GM23338 (cell line): Measurements from ENCODE around the gene C3orf70. TPM values are rescaled to one million over a fixed set of nuclear protein-coding genes. Genes with fewer than 3 reads are reported as not detected.

Experiments
- ATAC-seq: fragments of 200-7000 bp; cut with Tn5 transposase; 3 replicates; pipeline ENCODE4 v1.9.1; 2020
- DNase-seq: peaks from one replicate; pipeline ENCODE4 v3.0.0-alpha.2; 2015; ENCODE audit warnings: low spot score
- H2AFZ ChIP-seq: fragments of 200-600 bp; sonication (generic); 2 replicates; pipeline ENCODE4 v1.8.0; 2016; ENCODE audit warnings: antibody characterized with exemption, mild to moderate bottlenecking, moderate library complexity
- H3F3A ChIP-seq: fragments of 200-600 bp; sonication (generic); replicated peaks from 2 replicates; pipeline ENCODE4 v1.8.0; 2017; ENCODE audit warnings: antibody characterized with exemption, mixed run types, low read depth
- H3K27ac ChIP-seq: fragments of 200-600 bp; sonication (generic); 2 replicates; pipeline ENCODE4 v1.6.1; 2016; ENCODE audit warnings: low read depth
- H3K27me3 ChIP-seq: fragments of 200-600 bp; sonication (generic); 2 replicates; pipeline ENCODE4 v1.8.0; 2016; ENCODE audit warnings: mild to moderate bottlenecking, mixed run types, moderate library complexity; ENCODE audit not compliant: insufficient read depth
- H3K36me3 ChIP-seq: fragments of 200-600 bp; sonication (generic); 2 replicates; pipeline ENCODE4 v1.8.0; 2016; ENCODE audit warnings: mild to moderate bottlenecking; ENCODE audit not compliant: insufficient read depth
- H3K4me1 ChIP-seq: fragments of 200-600 bp; sonication (generic); 2 replicates; pipeline ENCODE4 v1.8.0; 2016; ENCODE audit warnings: mild to moderate bottlenecking, moderate library complexity; ENCODE audit not compliant: insufficient read depth
- H3K4me2 ChIP-seq: fragments of 200-600 bp; sonication (generic); 2 replicates; pipeline ENCODE4 v1.7.1; 2017; ENCODE audit warnings: mixed run types
- H3K4me3 ChIP-seq: fragments of 200-600 bp; sonication (generic); 2 replicates; pipeline ENCODE4 v1.6.1; 2016; ENCODE audit warnings: mixed run types
- H3K79me2 ChIP-seq: fragments of 200-600 bp; sonication (generic); replicated peaks from 2 replicates; pipeline ENCODE4 v1.8.0; 2017; ENCODE audit warnings: mild to moderate bottlenecking; ENCODE audit not compliant: insufficient read depth
- H3K9me2 ChIP-seq: fragments of 200-600 bp; sonication (generic); 2 replicates; pipeline ENCODE4 v1.8.0; 2017; ENCODE audit not compliant: insufficient read depth
- H4K20me1 ChIP-seq: fragments of 200-600 bp; sonication (generic); replicated peaks from 2 replicates; pipeline ENCODE4 v1.8.0; 2017; ENCODE audit warnings: mild to moderate bottlenecking; ENCODE audit not compliant: insufficient read depth
- H3K27ac Mint-ChIP-seq: 2 replicates; pipeline ENCODE4 v1.8.0; 2020; ENCODE audit warnings: inconsistent platforms, mild to moderate bottlenecking, moderate library complexity, mixed read lengths
- H3K27me3 Mint-ChIP-seq: 3 replicates; pipeline ENCODE4 v1.8.0; 2022; ENCODE audit warnings: low read depth, mild to moderate bottlenecking, moderate library complexity, mixed read lengths, inconsistent platforms; ENCODE audit not compliant: insufficient read depth, poor library complexity
- H3K36me3 Mint-ChIP-seq: 3 replicates; pipeline ENCODE4 v1.8.0; 2021; ENCODE audit warnings: low read depth, mild to moderate bottlenecking, inconsistent platforms, moderate library complexity, mixed read lengths
- H3K4me1 Mint-ChIP-seq: 3 replicates; pipeline ENCODE4 v1.8.0; 2020; ENCODE audit warnings: mild to moderate bottlenecking, inconsistent platforms, mixed read lengths
- H3K4me3 Mint-ChIP-seq: 3 replicates; pipeline ENCODE4 v1.8.0; 2021; ENCODE audit warnings: moderate library complexity, mild to moderate bottlenecking, inconsistent platforms, mixed read lengths
- H3K9me3 Mint-ChIP-seq: 3 replicates; pipeline ENCODE4 v1.8.0; 2020; ENCODE audit warnings: moderate library complexity, mild to moderate bottlenecking, inconsistent platforms, mixed read lengths
- ETS1 ChIP-seq: IDR thresholded peaks from 2 replicates; pipeline ENCODE4 v1.6.1; 2016; ENCODE audit warnings: antibody characterized with exemption
- EZH2 ChIP-seq: fragments of 200-600 bp; sonication (generic); IDR thresholded peaks from one replicate; pipeline ENCODE4 v1.8.0; 2017; ENCODE audit warnings: antibody characterized with exemption, mild to moderate bottlenecking, low read depth; ENCODE audit not compliant: unreplicated experiment
- EZH2phosphoT487 ChIP-seq: fragments of 200-600 bp; sonication (generic); IDR thresholded peaks from one replicate; pipeline ENCODE4 v1.8.1; 2018; ENCODE audit warnings: antibody characterized with exemption; ENCODE audit not compliant: unreplicated experiment
- JUNB ChIP-seq: IDR thresholded peaks from one replicate; pipeline ENCODE4 v1.6.1; 2016; ENCODE audit warnings: antibody characterized with exemption; ENCODE audit not compliant: unreplicated experiment
- NANOG ChIP-seq: IDR thresholded peaks from 2 replicates; pipeline ENCODE4 v1.6.1; 2016; ENCODE audit warnings: antibody characterized with exemption, borderline replicate concordance
- REST ChIP-seq: IDR thresholded peaks from one replicate; pipeline ENCODE4 v1.6.1; 2018; ENCODE audit warnings: antibody characterized with exemption; ENCODE audit not compliant: unreplicated experiment
- ZNF114 ChIP-seq: fragments of 250-450 bp; sonication (Bioruptor Pico); IDR thresholded peaks from 2 replicates; pipeline ENCODE4 v1.5.0; 2020; ENCODE audit warnings: mild to moderate bottlenecking, moderate library complexity
- ZNF331 ChIP-seq: fragments of 250-450 bp; sonication (Bioruptor Pico); IDR thresholded peaks from 2 replicates; pipeline ENCODE4 v1.5.0; 2020; ENCODE audit warnings: low read depth, mild to moderate bottlenecking, moderate library complexity
- polyA plus RNA-seq: library from polyadenylated mRNA; unstranded; fragments of >200 nt; fragmentation: Nextera tagmentation; extraction: Ambion mirVana; gene quantifications from 2 replicates; pipeline ENCODE4 v1.2.1, GENCODE V29; 2016
- total RNA-seq: library from RNA; depleted of rRNA; stranded (reverse); fragments of >200 nt; shearing (Covaris generic); gene quantifications from 2 replicates; pipeline ENCODE4 v1.2.3, GENCODE V29; 2014
- TF ChIP-seq, protein P1 (sequence below), 2 experiments: fragments of 200-600 bp in 1 of 2; sonication (generic) in 1 of 2; conservative IDR thresholded peaks; 2 replicates each; pipeline versions ENCODE4 v1.5.1 to v1.6.1; 2016 to 2017; ENCODE audit warnings: antibody characterized with exemption in 2 of 2, low read depth in 2 of 2, mild to moderate bottlenecking in 2 of 2, moderate library complexity in 1 of 2
- TF ChIP-seq, protein P2 (sequence below): fragments of 250-450 bp; sonication (Bioruptor Pico); IDR thresholded peaks from 2 replicates; pipeline ENCODE4 v1.5.0; 2020; ENCODE audit warnings: mild to moderate bottlenecking, moderate library complexity

Gene C3orf70
- total and polyA plus RNA-seq, 2 experiments from 2014 or later, result 0.45 to 1.5 TPM

DNA sequence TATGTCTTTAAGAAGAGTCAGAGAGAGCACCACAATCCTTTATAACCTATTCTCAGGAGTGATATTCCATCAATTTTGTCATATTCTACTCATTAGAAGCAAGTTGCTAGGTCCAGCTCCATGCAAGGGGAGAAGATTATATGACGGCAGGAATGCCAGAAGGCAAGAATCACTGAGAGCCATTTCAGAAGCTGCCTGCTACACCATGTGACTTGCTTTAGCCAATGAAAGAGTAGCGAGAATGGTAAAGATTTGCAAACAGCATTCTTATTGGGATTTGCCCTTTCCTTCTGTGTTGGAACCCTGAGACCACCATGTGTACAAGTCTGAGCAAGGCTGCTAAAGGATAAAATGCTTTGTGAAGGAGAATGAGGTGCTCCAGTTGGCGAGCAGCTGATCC is 4.5 kb upstream of the C3orf70 start:
- peaks cover 10% of the 10 kb centered on the region; the same call in 1 of the 2 replicates for H3F3A ChIP-seq
- H3K9me3 Mint-ChIP-seq, result no peaks in the 10 kb centered on the region
- H3K27me3 ChIP-seq, result peaks cover 14% of the 10 kb centered on the region
- no peak overlapping the region for H3K27ac ChIP-seq
- H2AFZ ChIP-seq, result peak overlapping the region; percentile 84; the same call in 1 of the 2 replicates
- TF ChIP-seq, protein P1, sequence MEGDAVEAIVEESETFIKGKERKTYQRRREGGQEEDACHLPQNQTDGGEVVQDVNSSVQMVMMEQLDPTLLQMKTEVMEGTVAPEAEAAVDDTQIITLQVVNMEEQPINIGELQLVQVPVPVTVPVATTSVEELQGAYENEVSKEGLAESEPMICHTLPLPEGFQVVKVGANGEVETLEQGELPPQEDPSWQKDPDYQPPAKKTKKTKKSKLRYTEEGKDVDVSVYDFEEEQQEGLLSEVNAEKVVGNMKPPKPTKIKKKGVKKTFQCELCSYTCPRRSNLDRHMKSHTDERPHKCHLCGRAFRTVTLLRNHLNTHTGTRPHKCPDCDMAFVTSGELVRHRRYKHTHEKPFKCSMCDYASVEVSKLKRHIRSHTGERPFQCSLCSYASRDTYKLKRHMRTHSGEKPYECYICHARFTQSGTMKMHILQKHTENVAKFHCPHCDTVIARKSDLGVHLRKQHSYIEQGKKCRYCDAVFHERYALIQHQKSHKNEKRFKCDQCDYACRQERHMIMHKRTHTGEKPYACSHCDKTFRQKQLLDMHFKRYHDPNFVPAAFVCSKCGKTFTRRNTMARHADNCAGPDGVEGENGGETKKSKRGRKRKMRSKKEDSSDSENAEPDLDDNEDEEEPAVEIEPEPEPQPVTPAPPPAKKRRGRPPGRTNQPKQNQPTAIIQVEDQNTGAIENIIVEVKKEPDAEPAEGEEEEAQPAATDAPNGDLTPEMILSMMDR (conservative IDR thresholded peaks at IDR 0.05; ENCODE audit: low read depth in 2 of 2), result no peak
- TF ChIP-seq NANOG, result no peak
- TF ChIP-seq EZH2phosphoT487, result no peak
- no peak for TF ChIP-seq JUNB
- TF ChIP-seq ZNF114 (CRISPR knock-in tag), result no peak
- TF ChIP-seq REST, result no peak
- no peak for TF ChIP-seq EZH2
- TF ChIP-seq, protein P2, sequence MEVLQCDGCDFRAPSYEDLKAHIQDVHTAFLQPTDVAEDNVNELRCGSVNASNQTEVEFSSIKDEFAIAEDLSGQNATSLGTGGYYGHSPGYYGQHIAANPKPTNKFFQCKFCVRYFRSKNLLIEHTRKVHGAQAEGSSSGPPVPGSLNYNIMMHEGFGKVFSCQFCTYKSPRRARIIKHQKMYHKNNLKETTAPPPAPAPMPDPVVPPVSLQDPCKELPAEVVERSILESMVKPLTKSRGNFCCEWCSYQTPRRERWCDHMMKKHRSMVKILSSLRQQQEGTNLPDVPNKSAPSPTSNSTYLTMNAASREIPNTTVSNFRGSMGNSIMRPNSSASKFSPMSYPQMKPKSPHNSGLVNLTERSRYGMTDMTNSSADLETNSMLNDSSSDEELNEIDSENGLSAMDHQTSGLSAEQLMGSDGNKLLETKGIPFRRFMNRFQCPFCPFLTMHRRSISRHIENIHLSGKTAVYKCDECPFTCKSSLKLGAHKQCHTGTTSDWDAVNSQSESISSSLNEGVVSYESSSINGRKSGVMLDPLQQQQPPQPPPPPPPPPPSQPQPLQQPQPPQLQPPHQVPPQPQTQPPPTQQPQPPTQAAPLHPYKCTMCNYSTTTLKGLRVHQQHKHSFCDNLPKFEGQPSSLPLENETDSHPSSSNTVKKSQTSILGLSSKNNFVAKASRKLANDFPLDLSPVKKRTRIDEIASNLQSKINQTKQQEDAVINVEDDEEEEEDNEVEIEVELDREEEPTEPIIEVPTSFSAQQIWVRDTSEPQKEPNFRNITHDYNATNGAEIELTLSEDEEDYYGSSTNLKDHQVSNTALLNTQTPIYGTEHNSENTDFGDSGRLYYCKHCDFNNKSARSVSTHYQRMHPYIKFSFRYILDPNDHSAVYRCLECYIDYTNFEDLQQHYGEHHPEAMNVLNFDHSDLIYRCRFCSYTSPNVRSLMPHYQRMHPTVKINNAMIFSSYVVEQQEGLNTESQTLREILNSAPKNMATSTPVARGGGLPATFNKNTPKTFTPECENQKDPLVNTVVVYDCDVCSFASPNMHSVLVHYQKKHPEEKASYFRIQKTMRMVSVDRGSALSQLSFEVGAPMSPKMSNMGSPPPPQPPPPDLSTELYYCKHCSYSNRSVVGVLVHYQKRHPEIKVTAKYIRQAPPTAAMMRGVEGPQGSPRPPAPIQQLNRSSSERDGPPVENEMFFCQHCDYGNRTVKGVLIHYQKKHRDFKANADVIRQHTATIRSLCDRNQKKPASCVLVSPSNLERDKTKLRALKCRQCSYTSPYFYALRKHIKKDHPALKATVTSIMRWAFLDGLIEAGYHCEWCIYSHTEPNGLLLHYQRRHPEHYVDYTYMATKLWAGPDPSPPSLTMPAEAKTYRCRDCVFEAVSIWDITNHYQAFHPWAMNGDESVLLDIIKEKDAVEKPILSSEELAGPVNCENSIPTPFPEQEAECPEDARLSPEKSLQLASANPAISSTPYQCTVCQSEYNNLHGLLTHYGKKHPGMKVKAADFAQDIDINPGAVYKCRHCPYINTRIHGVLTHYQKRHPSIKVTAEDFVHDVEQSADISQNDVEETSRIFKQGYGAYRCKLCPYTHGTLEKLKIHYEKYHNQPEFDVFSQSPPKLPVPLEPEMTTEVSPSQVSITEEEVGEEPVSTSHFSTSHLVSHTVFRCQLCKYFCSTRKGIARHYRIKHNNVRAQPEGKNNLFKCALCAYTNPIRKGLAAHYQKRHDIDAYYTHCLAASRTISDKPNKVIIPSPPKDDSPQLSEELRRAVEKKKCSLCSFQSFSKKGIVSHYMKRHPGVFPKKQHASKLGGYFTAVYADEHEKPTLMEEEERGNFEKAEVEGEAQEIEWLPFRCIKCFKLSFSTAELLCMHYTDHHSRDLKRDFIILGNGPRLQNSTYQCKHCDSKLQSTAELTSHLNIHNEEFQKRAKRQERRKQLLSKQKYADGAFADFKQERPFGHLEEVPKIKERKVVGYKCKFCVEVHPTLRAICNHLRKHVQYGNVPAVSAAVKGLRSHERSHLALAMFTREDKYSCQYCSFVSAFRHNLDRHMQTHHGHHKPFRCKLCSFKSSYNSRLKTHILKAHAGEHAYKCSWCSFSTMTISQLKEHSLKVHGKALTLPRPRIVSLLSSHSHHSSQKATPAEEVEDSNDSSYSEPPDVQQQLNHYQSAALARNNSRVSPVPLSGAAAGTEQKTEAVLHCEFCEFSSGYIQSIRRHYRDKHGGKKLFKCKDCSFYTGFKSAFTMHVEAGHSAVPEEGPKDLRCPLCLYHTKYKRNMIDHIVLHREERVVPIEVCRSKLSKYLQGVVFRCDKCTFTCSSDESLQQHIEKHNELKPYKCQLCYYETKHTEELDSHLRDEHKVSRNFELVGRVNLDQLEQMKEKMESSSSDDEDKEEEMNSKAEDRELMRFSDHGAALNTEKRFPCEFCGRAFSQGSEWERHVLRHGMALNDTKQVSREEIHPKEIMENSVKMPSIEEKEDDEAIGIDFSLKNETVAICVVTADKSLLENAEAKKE, result no peak
- no peak for TF ChIP-seq ETS1
- TF ChIP-seq ZNF331 (CRISPR knock-in tag), result no peak
- ATAC-seq, result no peak
- H3K36me3 Mint-ChIP-seq, result no peaks in the 10 kb centered on the region
- no peak overlapping the region for H3K4me3 ChIP-seq
- no peaks in the 10 kb centered on the region for H4K20me1 ChIP-seq
- H3K4me3 Mint-ChIP-seq, result no peak overlapping the region
- no peak overlapping the region for H3K27ac Mint-ChIP-seq
- no peaks in the 10 kb centered on the region for H3K4me1 Mint-ChIP-seq
- no peaks in the 10 kb centered on the region for H3K36me3 ChIP-seq
- H3K4me2 ChIP-seq, result no peak overlapping the region
- peaks cover 3% of the 10 kb centered on the region for H3K27me3 Mint-ChIP-seq
- peaks cover 8% of the 10 kb centered on the region; the same call in 1 of the 2 replicates for H3K9me2 ChIP-seq
- H3K79me2 ChIP-seq, result no peaks in the 10 kb centered on the region
- peaks cover 4% of the 10 kb centered on the region for H3K4me1 ChIP-seq
- no peak for DNase-seq
